Body of pancreas (tissue), 4 donors: Measurements from ENCODE around the gene REV3L. TPM values are rescaled to one million over a fixed set of nuclear protein-coding genes. Genes with fewer than 3 reads are reported as not detected.

Experiments used
- ATAC-seq: fragments of 150-250 bp; one replicate; pipeline ENCODE4 v1.9.1; 2016
- DNase-seq, 4 donors: peaks; one replicate each; pipeline ENCODE4 v3.0.0-alpha.2; 2019
- H3K27ac ChIP-seq, 4 donors: fragments of 200-600 bp; sonication (generic); 1 replicate in 3 of 4; 2 replicates in 1 of 4; pipeline versions ENCODE4 v1.5.1 to v1.6.1; 2016 to 2019; ENCODE audit warnings: mild to moderate bottlenecking in 1 of 4, mixed read lengths in 1 of 4, moderate library complexity in 1 of 4
- H3K27me3 ChIP-seq, 2 donors: fragments of 200-600 bp; sonication (generic); one replicate each; pipeline ENCODE4 v1.6.0; 2016; ENCODE audit warnings: mild to moderate bottlenecking in 1 of 2
- H3K36me3 ChIP-seq, 2 donors: fragments of 200-600 bp; sonication (generic); replicated peaks in 1 of 2; 2 replicates each; pipeline ENCODE4 v1.5.1; 2016; ENCODE audit warnings: low read depth in 2 of 2; ENCODE audit not compliant: insufficient read depth in 1 of 2
- H3K4me1 ChIP-seq: fragments of 200-600 bp; sonication (generic); one replicate; pipeline ENCODE4 v1.6.0; 2016
- H3K4me3 ChIP-seq, 2 donors: fragments of 200-600 bp; sonication (generic); 1 replicate in 1 of 2; 2 replicates in 1 of 2; pipeline ENCODE4 v1.5.1; 2016 to 2019
- H3K9me3 ChIP-seq, 3 donors: fragments of 200-600 bp; sonication (generic); 1 replicate in 2 of 3; 2 replicates in 1 of 3; pipeline ENCODE4 v1.5.1; 2016
- POLR2A ChIP-seq, 3 donors: fragments of 450-650 bp; IDR thresholded peaks; one replicate each; pipeline ENCODE4 v1.6.1; 2016; ENCODE audit warnings: antibody characterized with exemption in 3 of 3, mild to moderate bottlenecking in 2 of 3
- WGBS, 2 donors: methylation state at CpG; one replicate each; pipeline ENCODE4 v1.1.5; 2017; 5-methylcytosine and 5-hydroxymethylcytosine counted together
- intact Hi-C: fragments of 100-400 bp; cut with DNase I; formaldehyde crosslinking; loops from one replicate; pipeline ENCODE4 v1.15.1; 2023
- total RNA-seq, 2 donors: library from RNA; depleted of rRNA; stranded (reverse); fragments of >200 nt; gene quantifications; one replicate each; pipeline ENCODE4 v1.1.0, GENCODE V29; 2016
- TF ChIP-seq, protein P1 (sequence below), 7 experiments: fragments of 450-650 bp in 4 of 7; fragments of 200-600 bp in 3 of 7; sonication (generic) in 3 of 7; IDR thresholded peaks; one replicate each; pipeline ENCODE4 v1.5.1; 2016 to 2019; ENCODE audit warnings: antibody characterized with exemption in 7 of 7

The REV3L gene
- total RNA-seq, 2 donors from 2014 or later: 28.3 to 29.7 TPM

DNA sequence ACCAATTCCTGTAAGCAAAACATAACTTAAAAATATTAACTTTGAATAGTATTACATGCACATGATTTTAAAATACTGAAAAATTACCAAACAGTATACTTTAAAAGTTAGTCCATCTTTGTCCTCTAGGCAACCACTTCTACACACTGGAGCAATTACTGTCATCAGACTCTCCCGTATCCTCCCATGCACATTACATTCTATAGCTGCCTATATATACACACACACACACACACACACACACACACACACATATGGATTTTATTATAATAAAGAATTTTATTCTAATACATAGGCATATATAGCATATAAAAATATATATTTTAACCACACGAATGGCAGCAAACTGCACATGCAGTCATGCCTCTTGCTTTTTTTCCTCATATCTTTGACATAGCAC lies 8.2 kb downstream of the REV3L start:
- Histone ChIP-seq H3K27me3 (no peaks in the 10 kb centered on the region), H3K4me3 (no peak overlapping the region), H3K27ac (no peak overlapping the region), H3K36me3 (no peaks in the 10 kb centered on the region), H3K9me3 (no peaks in the 10 kb centered on the region), H3K4me1 (peaks cover 25% of the 10 kb centered on the region)
- ATAC-seq (no peak), DNase-seq (no peak)
- WGBS, 2 donors: 81 to 86% methylated on average over 2 of the region's 2 CpGs
- intact Hi-C loops: no loop called here
- TF ChIP-seq POLR2A (IDR thresholded peaks at IDR 0.05): no peak
- TF ChIP-seq, protein P1, sequence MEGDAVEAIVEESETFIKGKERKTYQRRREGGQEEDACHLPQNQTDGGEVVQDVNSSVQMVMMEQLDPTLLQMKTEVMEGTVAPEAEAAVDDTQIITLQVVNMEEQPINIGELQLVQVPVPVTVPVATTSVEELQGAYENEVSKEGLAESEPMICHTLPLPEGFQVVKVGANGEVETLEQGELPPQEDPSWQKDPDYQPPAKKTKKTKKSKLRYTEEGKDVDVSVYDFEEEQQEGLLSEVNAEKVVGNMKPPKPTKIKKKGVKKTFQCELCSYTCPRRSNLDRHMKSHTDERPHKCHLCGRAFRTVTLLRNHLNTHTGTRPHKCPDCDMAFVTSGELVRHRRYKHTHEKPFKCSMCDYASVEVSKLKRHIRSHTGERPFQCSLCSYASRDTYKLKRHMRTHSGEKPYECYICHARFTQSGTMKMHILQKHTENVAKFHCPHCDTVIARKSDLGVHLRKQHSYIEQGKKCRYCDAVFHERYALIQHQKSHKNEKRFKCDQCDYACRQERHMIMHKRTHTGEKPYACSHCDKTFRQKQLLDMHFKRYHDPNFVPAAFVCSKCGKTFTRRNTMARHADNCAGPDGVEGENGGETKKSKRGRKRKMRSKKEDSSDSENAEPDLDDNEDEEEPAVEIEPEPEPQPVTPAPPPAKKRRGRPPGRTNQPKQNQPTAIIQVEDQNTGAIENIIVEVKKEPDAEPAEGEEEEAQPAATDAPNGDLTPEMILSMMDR (IDR thresholded peaks at IDR 0.05): no peak

DNA sequence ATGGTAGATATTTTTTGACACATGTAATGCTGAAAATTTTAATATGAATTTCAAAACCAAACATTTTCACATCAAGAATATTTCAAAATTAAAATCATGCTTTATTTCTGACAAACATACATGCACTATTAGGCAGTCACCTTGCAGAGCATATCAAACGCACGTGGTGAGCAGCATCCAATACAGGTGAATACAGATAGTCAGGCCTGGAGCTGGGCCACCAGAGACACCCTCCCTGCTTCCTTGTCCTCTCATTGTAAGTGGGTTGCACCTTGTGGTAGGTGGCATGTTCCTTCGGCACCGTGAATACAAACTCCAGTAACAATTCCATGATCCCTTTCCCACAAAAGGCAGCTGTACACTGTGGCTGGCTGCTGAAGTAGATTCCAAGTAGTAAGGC lies 8.9 kb downstream of the REV3L start:
- Histone ChIP-seq H3K27me3 (no peaks in the 10 kb centered on the region), H3K4me3 (no peak overlapping the region), H3K36me3 (no peaks in the 10 kb centered on the region), H3K27ac (no peak overlapping the region), H3K4me1 (peaks cover 18% of the 10 kb centered on the region), H3K9me3 (no peaks in the 10 kb centered on the region)
- 51 to 56% methylated on average over 4 of the region's 4 CpGs for WGBS, 2 donors
- intact Hi-C loops: no loop called here
- ATAC-seq: no peak
- no peak for DNase-seq
- no peak for TF ChIP-seq POLR2A (IDR thresholded peaks at IDR 0.05)
- TF ChIP-seq, protein P1 (IDR thresholded peaks at IDR 0.05): no peak

DNA sequence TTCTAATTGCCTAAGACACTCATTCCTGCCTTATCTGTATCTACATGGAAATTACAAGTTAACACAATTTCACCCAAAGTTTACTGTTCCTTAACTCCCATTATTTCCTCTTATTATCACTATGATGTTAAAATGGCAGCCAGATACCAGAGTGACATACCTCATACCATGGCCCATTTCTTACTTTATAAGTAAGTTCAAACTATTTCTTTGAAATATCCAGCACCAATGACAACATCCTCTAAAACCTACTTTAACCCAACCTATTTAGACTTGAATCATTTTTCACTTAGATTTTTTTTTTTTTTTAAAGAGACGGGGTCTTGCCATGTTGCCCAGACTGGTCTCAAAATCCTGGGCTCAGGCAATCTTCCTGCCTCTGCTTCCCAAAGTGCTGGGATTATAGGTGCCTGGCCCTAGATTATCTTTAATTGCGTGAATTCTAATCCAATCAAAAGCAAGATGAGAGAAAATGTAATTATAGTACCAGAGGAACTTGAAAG lies 10.0 kb downstream of the REV3L start:
- H3K36me3 ChIP-seq: no peaks in the 10 kb centered on the region
- no peak overlapping the region for H3K4me3 ChIP-seq
- WGBS, 2 donors: 97 to 98% methylated on average over 2 of the region's 2 CpGs
- no peak overlapping the region for H3K27ac ChIP-seq
- no peaks in the 10 kb centered on the region for H3K27me3 ChIP-seq
- no peaks in the 10 kb centered on the region for H3K9me3 ChIP-seq
- no peak for DNase-seq
- intact Hi-C loops: no loop called here
- H3K4me1 ChIP-seq: peaks cover 10% of the 10 kb centered on the region
- no peak for TF ChIP-seq POLR2A (IDR thresholded peaks at IDR 0.05)
- TF ChIP-seq, protein P1 (IDR thresholded peaks at IDR 0.05): no peak
- ATAC-seq: no peak

DNA sequence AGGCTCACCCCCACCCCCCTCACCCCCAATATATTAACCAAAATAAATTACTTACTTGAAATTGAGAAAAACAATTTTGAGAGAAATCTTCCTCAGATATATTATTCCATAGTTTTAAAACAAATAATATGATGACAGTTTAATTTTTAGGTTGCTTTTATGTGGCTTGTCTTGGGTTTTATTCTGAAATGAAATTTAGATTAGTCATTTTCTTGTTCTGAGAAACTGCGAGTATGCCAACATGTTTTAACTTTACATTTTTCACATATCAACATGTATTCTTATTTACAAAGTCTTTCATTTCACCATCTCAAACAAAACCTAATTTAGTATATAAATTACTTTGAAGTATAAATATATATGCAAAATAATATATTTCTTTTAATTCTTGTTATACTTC lies 11.1 kb downstream of the REV3L start:
- no peaks in the 10 kb centered on the region for H3K9me3 ChIP-seq
- no peak overlapping the region for H3K4me3 ChIP-seq
- TF ChIP-seq, protein P1 (IDR thresholded peaks at IDR 0.05): no peak
- no peak for TF ChIP-seq POLR2A (IDR thresholded peaks at IDR 0.05)
- WGBS, 2 donors: 85 to 93% methylated on average over 1 of the region's 1 CpG
- H3K27me3 ChIP-seq: no peaks in the 10 kb centered on the region
- DNase-seq (no peak), ATAC-seq (no peak)
- intact Hi-C loops: no loop called here
- no peaks in the 10 kb centered on the region for H3K36me3 ChIP-seq
- H3K4me1 ChIP-seq: peaks cover under 1% of the 10 kb centered on the region
- H3K27ac ChIP-seq: no peak overlapping the region

DNA sequence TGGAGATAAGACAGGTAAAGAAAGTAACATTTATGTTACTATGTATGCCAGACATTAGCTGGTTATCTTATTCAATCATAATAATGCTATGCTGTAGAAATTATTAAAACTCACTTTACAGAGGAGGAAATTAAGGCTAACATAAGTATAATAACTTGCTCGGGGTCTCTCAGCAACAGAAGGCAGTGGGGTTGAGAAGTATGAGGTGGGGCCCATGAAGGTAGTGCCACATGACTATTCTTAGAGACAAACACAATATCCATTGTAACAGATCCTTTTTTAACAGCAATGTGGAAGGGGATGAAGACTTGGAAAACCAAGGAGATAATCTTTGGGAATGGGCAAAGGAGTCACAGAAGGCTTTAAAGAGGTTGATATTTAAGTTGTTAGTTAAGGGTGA lies 11.5 kb downstream of the REV3L start:
- intact Hi-C loops: no loop called here
- Histone ChIP-seq H3K4me3 (no peak overlapping the region), H3K4me1 (no peaks in the 10 kb centered on the region), H3K27ac (no peak overlapping the region), H3K27me3 (no peaks in the 10 kb centered on the region), H3K9me3 (no peaks in the 10 kb centered on the region), H3K36me3 (no peaks in the 10 kb centered on the region)
- TF ChIP-seq, protein P1 (IDR thresholded peaks at IDR 0.05): no peak
- TF ChIP-seq POLR2A (IDR thresholded peaks at IDR 0.05): no peak
- no peak for DNase-seq
- no peak for ATAC-seq
- WGBS, 2 donors: 2 to 50% methylated on average over 1 of the region's 1 CpG
